GM12878 (cell line): ENCODE measurements around the gene ODR4. TPM values are rescaled to one million over a fixed set of nuclear protein-coding genes. Genes with fewer than 3 reads are reported as not detected.
A peak's percentile ranks its signal among the peaks of the same experiment; 100 is the strongest.
"Not testable (repeated sequence)": the region's sequence is repeated elsewhere in the genome, so short reads cannot be mapped to it uniquely, and the experiment has no call there.

ENCODE experiments used
- ATAC-seq: fragments of 200-7000 bp; cut with Tn5 transposase; 3 replicates; pipeline ENCODE4 v1.9.1; 2020; ENCODE audit warnings: mild to moderate bottlenecking, moderate library complexity
- BruUV-seq: library from RNA; stranded (reverse); fragments of 400-500 nt; replicated peaks from 2 replicates; lab custom pipeline; 2021; lab: Mats Ljungman, UMichigan
- CTCF ChIA-PET: fragments of 300-600 bp; sonication (Branson Sonifier 250); formaldehyde crosslinking; extraction: SDS; loops from one replicate; lab custom pipeline; 2021; ENCODE audit warnings: inconsistent platforms; lab: Yijun Ruan, JAX
- POLR2A ChIA-PET: fragments of 350-600 bp; formaldehyde crosslinking; extraction: SDS; loops from one replicate; lab custom pipeline; 2021; ENCODE audit warnings: inconsistent platforms; lab: Charles Lee
- RAD21 ChIA-PET: fragments of 300-600 bp; sonication (Branson Sonifier 250); formaldehyde crosslinking; loops from one replicate; lab custom pipeline; 2023; ENCODE audit warnings: antibody characterized with exemption; ENCODE audit not compliant: unreplicated experiment; lab: Charles Lee
- SMC1A ChIA-PET: fragments of 300-600 bp; sonication (Branson Sonifier 250); formaldehyde crosslinking; loops from one replicate; lab custom pipeline; 2023; ENCODE audit not compliant: unreplicated experiment, uncharacterized antibody; lab: Charles Lee
- DNase-seq: peaks from one replicate; pipeline ENCODE4 v3.0.0-alpha.2; 2011; ENCODE audit warnings: low read depth, low spot score
- FAIRE-seq: peaks from 3 replicates; lab custom pipeline; 2011; peaks lifted over from hg19 to GRCh38; lab: Jason Lieb, UNC
- H2AFZ ChIP-seq: 2 replicates; pipeline ENCODE4 v1.6.0; 2011; ENCODE audit warnings: low read depth, low read length, control low read depth; ENCODE audit not compliant: control insufficient read depth
- H3K27ac ChIP-seq: 2 replicates; pipeline ENCODE4 v1.5.1; 2011; ENCODE audit warnings: control low read depth; ENCODE audit not compliant: control insufficient read depth, insufficient read depth
- H3K27me3 ChIP-seq, 2 experiments: replicated peaks in 1 of 2; 2 replicates each; pipeline versions ENCODE4 v1.6.0 to v1.6.1; 2011; ENCODE audit warnings: low read length in 1 of 2; ENCODE audit not compliant: control insufficient read depth in 2 of 2, insufficient read depth in 2 of 2
- H3K36me3 ChIP-seq, 2 experiments: 2 replicates each; pipeline ENCODE4 v1.5.1; 2011; ENCODE audit warnings: low read length in 1 of 2; ENCODE audit not compliant: control insufficient read depth in 2 of 2, insufficient read depth in 2 of 2
- H3K4me1 ChIP-seq: 2 replicates; pipeline ENCODE4 v1.6.1; 2011; ENCODE audit warnings: mild to moderate bottlenecking, low read length, moderate library complexity, mixed read lengths; ENCODE audit not compliant: control insufficient read depth, insufficient read depth
- H3K4me2 ChIP-seq: 2 replicates; pipeline ENCODE4 v1.6.0; 2011; ENCODE audit warnings: control low read depth; ENCODE audit not compliant: control insufficient read depth, insufficient read depth
- H3K4me3 ChIP-seq: fragments of 200-600 bp; sonication (generic); 2 replicates; pipeline ENCODE4 v1.5.1; 2016
- H3K79me2 ChIP-seq: 2 replicates; pipeline ENCODE4 v1.6.0; 2011; ENCODE audit warnings: low read length; ENCODE audit not compliant: control insufficient read depth, insufficient read depth
- H3K9ac ChIP-seq: 2 replicates; pipeline ENCODE4 v1.8.0; 2011; ENCODE audit warnings: low read length, control low read depth, mixed read lengths; ENCODE audit not compliant: control insufficient read depth, insufficient read depth
- H3K9me3 ChIP-seq: replicated peaks from 3 replicates; pipeline ENCODE4 v1.5.1; 2011; ENCODE audit warnings: mild to moderate bottlenecking, low read length; ENCODE audit not compliant: control insufficient read depth, insufficient read depth
- H4K20me1 ChIP-seq: 2 replicates; pipeline ENCODE4 v1.6.0; 2011; ENCODE audit not compliant: control insufficient read depth, insufficient read depth
- GABPA ChIP-seq: IDR thresholded peaks from 2 replicates; pipeline ENCODE4 v1.6.1; 2014; ENCODE audit warnings: antibody characterized with exemption, low read depth, mild to moderate bottlenecking, inconsistent platforms
- PML ChIP-seq: IDR thresholded peaks from 2 replicates; pipeline ENCODE4 v1.6.1; 2012; ENCODE audit warnings: low read length, inconsistent platforms
- POU2F2 ChIP-seq: IDR thresholded peaks from 3 replicates; pipeline ENCODE4 v1.6.1; 2011; ENCODE audit warnings: low read depth, mild to moderate bottlenecking, low read length, borderline replicate concordance
- RELA ChIP-seq: fragments of 450-650 bp; IDR thresholded peaks from 2 replicates; pipeline ENCODE4 v1.8.0; 2014; ENCODE audit warnings: borderline replicate concordance; ENCODE audit not compliant: partially characterized antibody
- RFX5 ChIP-seq: IDR thresholded peaks from 2 replicates; pipeline ENCODE4 v1.6.1; 2011; ENCODE audit warnings: low read depth, low read length, improper control_type of control experiment
- SMC3 ChIP-seq: IDR thresholded peaks from 2 replicates; pipeline ENCODE4 v1.6.1; 2011; ENCODE audit warnings: low read length, improper control_type of control experiment, borderline replicate concordance
- TAF1 ChIP-seq: IDR thresholded peaks from 2 replicates; pipeline ENCODE4 v1.6.1; 2011; ENCODE audit warnings: mild to moderate bottlenecking, low read depth, low read length, borderline replicate concordance
- YY1 ChIP-seq: IDR thresholded peaks from 2 replicates; pipeline ENCODE4 v1.6.1; 2011; ENCODE audit warnings: low read depth, mild to moderate bottlenecking, low read length
- WGBS: methylation state at CpG from one replicate; pipeline ENCODE4 v1.1.6; 2016; ENCODE audit warnings: low lambda C conversion rate; ENCODE audit not compliant: insufficient replicate concordance, insufficient coverage; ENCODE audit errors: missing lambda C conversion rate; 5-methylcytosine and 5-hydroxymethylcytosine counted together
- in situ Hi-C: fragments of 300-500 bp; cut with MboI; formaldehyde crosslinking; loops from 9 replicates; pipeline ENCODE4 v1.14.3; 2018; ENCODE audit warnings: mixed read lengths
- intact Hi-C: fragments of 100-400 bp; cut with micrococcal nuclease; formaldehyde crosslinking; loops from one replicate; pipeline ENCODE4 v1.14.2; 2022; ENCODE audit not compliant: unreplicated experiment
- polyA plus RNA-seq, 11 experiments: library from polyadenylated mRNA; depleted of rRNA in 4 of 11; unstranded in 6 of 11; stranded (reverse) in 5 of 11; fragments of >200 nt; fragmentation: Nextera tagmentation in 4 of 11; fragmentation: Illumina TruSeq in 1 of 11; extraction: Ambion mirVana in 4 of 11; extraction: Trizol in 1 of 11; gene quantifications; 1 replicate in 1 of 11; 2 replicates in 10 of 11; pipeline versions ENCODE4 v1.2.1 to v1.2.3, GENCODE V29; 2011 to 2016; ENCODE audit warnings: inconsistent platforms in 2 of 11, missing spikeins in 2 of 11, low read depth in 1 of 11
- total RNA-seq, 4 experiments: library from RNA; depleted of rRNA in 3 of 4; stranded (reverse); fragments of >200 nt in 3 of 4; fragmentation: Illumina TruSeq in 1 of 4; extraction: Trizol in 1 of 4; gene quantifications; 2 replicates each; pipeline versions ENCODE4 v1.2.1 to v1.2.3, GENCODE V29; 2013 to 2021
- TF ChIP-seq, protein P1 (sequence below): fragments of 150-350 bp; IDR thresholded peaks from 2 replicates; pipeline ENCODE4 v1.6.1; 2014; ENCODE audit warnings: mild to moderate bottlenecking, low read depth, low read length
- TF ChIP-seq, protein P2 (sequence below): fragments of 450-650 bp; IDR thresholded peaks from 2 replicates; pipeline ENCODE4 v1.6.1; 2016; ENCODE audit warnings: mild to moderate bottlenecking

ODR4 gene
- total and polyA plus RNA-seq, 10 of the 15 experiments (the other 5 are each of a cell fraction or from before 2014, with no cell fraction given): 10.4 to 19.4 (median 13.3) TPM

- BruUV-seq, H3K79me2 ChIP-seq, H3K4me1 ChIP-seq, intact Hi-C loops, H3K9ac ChIP-seq, H2AFZ ChIP-seq, in situ Hi-C loops, H3K27ac ChIP-seq, DNase-seq, H3K4me2 ChIP-seq, POLR2A ChIA-PET, SMC1A ChIA-PET, H3K4me3 ChIP-seq, H3K27me3 ChIP-seq, H4K20me1 ChIP-seq, RAD21 ChIA-PET, FAIRE-seq, ATAC-seq, H3K9me3 ChIP-seq: not testable (repeated sequence)
- CTCF ChIA-PET: interaction anchor here (0.9 kb wide), 1 partner anchor 13 kb away, joined by 4 read pairs; no protein-coding TSS in a partner anchor
- H3K36me3 ChIP-seq: peaks cover 0 to 32% of the 10 kb centered on the region in 2 experiments; a peak in 2 of 4 replicates
- WGBS: 94% methylated on average over 8 of the region's 8 CpGs
These were observed 27.6 kb upstream of the ODR4 start for GRCh38 chr1:186347837-186348691.

DNA sequence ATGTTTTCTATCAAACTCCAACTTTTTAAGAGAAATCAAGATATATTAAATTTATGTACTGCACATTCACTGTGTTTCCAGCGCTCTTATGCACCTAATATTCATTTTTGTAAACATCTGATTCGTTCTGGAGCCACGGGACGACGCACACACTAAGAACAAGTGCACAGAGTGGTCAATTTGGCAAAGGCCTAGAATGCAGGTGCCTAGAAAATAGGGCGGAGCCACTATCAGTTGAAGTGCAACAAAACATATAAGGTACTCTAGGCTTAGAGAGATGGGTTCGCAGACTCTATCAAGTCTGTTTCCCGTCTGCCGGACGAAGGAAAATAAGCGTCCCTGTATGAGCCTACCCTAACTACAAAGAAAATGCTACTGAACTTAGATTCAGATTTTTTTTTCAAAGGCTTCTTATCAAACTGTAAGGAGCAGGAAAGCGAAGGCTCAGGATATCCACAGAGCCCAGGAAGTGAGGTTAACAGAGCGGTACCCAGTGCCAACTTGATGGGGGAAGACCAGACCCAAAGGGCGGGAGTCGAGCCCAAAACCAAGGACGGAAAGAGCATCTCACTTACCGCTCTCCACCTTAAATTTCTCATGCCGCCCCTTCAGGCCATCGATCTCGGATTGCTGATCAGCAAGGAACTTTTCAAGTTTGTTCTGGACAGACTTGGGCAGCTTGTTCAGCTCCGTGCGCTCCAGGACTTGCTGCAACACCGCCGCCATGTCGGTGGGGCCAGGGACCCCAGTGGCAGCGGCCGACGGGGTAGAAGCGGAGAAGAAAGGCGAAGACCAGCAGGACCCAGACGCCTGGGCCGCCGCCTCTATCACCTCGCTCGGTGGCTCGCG is 1.1 kb upstream of the ODR4 start:
- FAIRE-seq (peak; percentile 61), DNase-seq (peak; percentile 19), ATAC-seq (peak; percentile 58)
- peaks cover 0 to 6% of the 10 kb centered on the region in 2 experiments; a peak in 2 of 4 replicates for H3K36me3 ChIP-seq
- POLR2A ChIA-PET: interaction anchor here (0.7 to 1.6 kb wide), 8 partner anchors 8 to 1219 kb away, joined by 3 to 4 read pairs (median 4); no protein-coding TSS in a partner anchor
- H3K9me3 ChIP-seq: no peaks in the 10 kb centered on the region; the same call in 2 of the 3 replicates
- no peaks in the 10 kb centered on the region; the same call in 1 of the 2 replicates for H3K4me1 ChIP-seq
- in situ Hi-C loops: loop anchor here (25.0 kb wide), 2 partner anchors 1062 to 1637 kb away; partner anchors contain the start of gene IVNS1ABP
- SMC1A ChIA-PET: interaction anchor here (0.8 to 2.1 kb wide), 6 partner anchors 10 to 138 kb away, joined by 3 to 10 read pairs (median 4); no protein-coding TSS in a partner anchor
- no peaks in the 10 kb centered on the region for H3K27me3 ChIP-seq
- peak overlapping the region; percentile 83 for H3K4me3 ChIP-seq
- H4K20me1 ChIP-seq: no peaks in the 10 kb centered on the region
- H2AFZ ChIP-seq: peak overlapping the region; percentile 96
- H3K4me2 ChIP-seq: peak overlapping the region; percentile 66
- RAD21 ChIA-PET: interaction anchor here (0.5 to 1.1 kb wide), 5 partner anchors 11 to 612 kb away, joined by 3 to 5 read pairs (median 4); no protein-coding TSS in a partner anchor
- peaks cover 71% of the 10 kb centered on the region for H3K79me2 ChIP-seq
- peak overlapping the region; percentile 90 for H3K9ac ChIP-seq
- H3K27ac ChIP-seq: peak overlapping the region; percentile 93
- WGBS: 2% methylated on average over 35 of the region's 37 CpGs
- CTCF ChIA-PET: interaction anchor here (0.7 to 2.4 kb wide), 27 partner anchors 8 to 612 kb away, joined by 3 to 10 read pairs (median 5); no protein-coding TSS in a partner anchor
- intact Hi-C loops: loop anchor here (1.0 kb wide), 1 partner anchor 612 kb away; no protein-coding TSS in a partner anchor
- TSS peak; percentile 69 for BruUV-seq
- TF ChIP-seq PML (peak; percentile 25; the same call in 1 of the 2 replicates), TAF1 (no peak; the same call in 1 of the 2 replicates), GABPA (no peak), POU2F2 (peak; percentile 22; the same call in 1 of the 3 replicates), SMC3 (no peak), YY1 (peak; percentile 78), RFX5 (no peak), RELA (peak; percentile 37)
- TF ChIP-seq, protein P1, sequence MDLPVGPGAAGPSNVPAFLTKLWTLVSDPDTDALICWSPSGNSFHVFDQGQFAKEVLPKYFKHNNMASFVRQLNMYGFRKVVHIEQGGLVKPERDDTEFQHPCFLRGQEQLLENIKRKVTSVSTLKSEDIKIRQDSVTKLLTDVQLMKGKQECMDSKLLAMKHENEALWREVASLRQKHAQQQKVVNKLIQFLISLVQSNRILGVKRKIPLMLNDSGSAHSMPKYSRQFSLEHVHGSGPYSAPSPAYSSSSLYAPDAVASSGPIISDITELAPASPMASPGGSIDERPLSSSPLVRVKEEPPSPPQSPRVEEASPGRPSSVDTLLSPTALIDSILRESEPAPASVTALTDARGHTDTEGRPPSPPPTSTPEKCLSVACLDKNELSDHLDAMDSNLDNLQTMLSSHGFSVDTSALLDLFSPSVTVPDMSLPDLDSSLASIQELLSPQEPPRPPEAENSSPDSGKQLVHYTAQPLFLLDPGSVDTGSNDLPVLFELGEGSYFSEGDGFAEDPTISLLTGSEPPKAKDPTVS: 0 out of 2 replicates have a peak, but pooled peaks have one; percentile 4
- TF ChIP-seq, protein P2, sequence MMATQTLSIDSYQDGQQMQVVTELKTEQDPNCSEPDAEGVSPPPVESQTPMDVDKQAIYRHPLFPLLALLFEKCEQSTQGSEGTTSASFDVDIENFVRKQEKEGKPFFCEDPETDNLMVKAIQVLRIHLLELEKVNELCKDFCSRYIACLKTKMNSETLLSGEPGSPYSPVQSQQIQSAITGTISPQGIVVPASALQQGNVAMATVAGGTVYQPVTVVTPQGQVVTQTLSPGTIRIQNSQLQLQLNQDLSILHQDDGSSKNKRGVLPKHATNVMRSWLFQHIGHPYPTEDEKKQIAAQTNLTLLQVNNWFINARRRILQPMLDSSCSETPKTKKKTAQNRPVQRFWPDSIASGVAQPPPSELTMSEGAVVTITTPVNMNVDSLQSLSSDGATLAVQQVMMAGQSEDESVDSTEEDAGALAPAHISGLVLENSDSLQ: no peak
